ENCODE measurements around the gene TOLLIP. TPM values are rescaled to one million over a fixed set of nuclear protein-coding genes. Genes with fewer than 3 reads are reported as not detected.

The TOLLIP gene
- total and polyA plus RNA-seq, 2 of the 4 experiments (the other 2 are of a cell fraction) = 19.7 to 42.9 TPM

- Histone ChIP-seq H4K5ac (ENCODE audit: low read depth, low read length) (no peak overlapping the region), H3K27ac (ENCODE audit: insufficient read depth, low read length) (no peak overlapping the region), H3K4ac (ENCODE audit: low read depth, low read length) (no peak overlapping the region), H3K27me3 (ENCODE audit: control insufficient read depth, insufficient read depth, low read length) (no peaks in the 10 kb centered on the region), H2AK9ac (replicated peaks; ENCODE audit: low read depth, low read length, poor library complexity) (no peak overlapping the region), H3K9me3 (ENCODE audit: control insufficient read depth, insufficient read depth, low read length) (no peaks in the 10 kb centered on the region), H4K91ac (ENCODE audit: insufficient read depth, low read depth, low read length) (no peak overlapping the region), H3K79me1 (ENCODE audit: low read depth in 1 of 2, low read length in 2 of 2) (peaks cover 0 to 6% of the 10 kb centered on the region in 2 experiments; a peak in 1 of 4 replicates), H3K4me2 (ENCODE audit: low read depth, low read length) (no peak overlapping the region), H2BK5ac (ENCODE audit: low read depth, low read length, poor library complexity, severe bottlenecking) (no peak overlapping the region), H3K23ac (ENCODE audit: low read depth, low read length) (no peak overlapping the region), H2BK20ac (ENCODE audit: low read depth, low read length) (no peak overlapping the region), H3K9ac (ENCODE audit: low read depth, low read length) (no peak overlapping the region), H3K4me3 (ENCODE audit: insufficient read depth, low read depth, low read length) (no peak overlapping the region), H3K36me3 (ENCODE audit: control insufficient read depth, insufficient read depth, low read length) (peaks cover 48% of the 10 kb centered on the region), H3K9me1 (ENCODE audit: insufficient read depth, low read length) (0 out of 2 replicates have a peak, but pooled peaks cover 3% of the 10 kb centered on the region), H2AK5ac (ENCODE audit: low read depth, low read length) (no peak overlapping the region), H2BK120ac (ENCODE audit: low read depth, low read length) (no peak overlapping the region), H3K4me1 (ENCODE audit: control insufficient read depth, insufficient read depth, low read length) (no peaks in the 10 kb centered on the region), H2AFZ (replicated peaks; ENCODE audit: low read length, poor library complexity) (no peak overlapping the region), H4K8ac (ENCODE audit: low read depth in 2 of 2, low read length in 2 of 2) (no peak overlapping the region), H3K14ac (replicated peaks; ENCODE audit: low read depth, low read length) (no peak overlapping the region), H4K20me1 (ENCODE audit: insufficient read depth, low read length) (0 out of 2 replicates have a peak, but pooled peaks cover 10% of the 10 kb centered on the region), H2BK15ac (ENCODE audit: low read depth, low read length) (no peak overlapping the region), H3K18ac (ENCODE audit: low read depth, low read length) (no peak overlapping the region), H3K56ac (ENCODE audit: extremely low read depth, insufficient read depth, low read length) (no peak overlapping the region)
- ChIA-PET POLR2A (ENCODE audit: unreplicated experiment) (no interaction called here), CTCF (no interaction called here)
- no TSS peak for BruUV-seq (replicated peaks)
- DNase-seq = no peak
- WGBS, 2 experiments (ENCODE audit: extremely low coverage in 2 of 2, insufficient read length in 1 of 2) = 97% methylated on average over 6 of the region's 32 CpGs; no CpG with 5 or more reads in 1 of the 2 experiments
- TF ChIP-seq RAD21 (IDR thresholded peaks at IDR 0.05; ENCODE audit: low read length) = no peak
- no peak for TF ChIP-seq CHD1 (IDR thresholded peaks at IDR 0.05; ENCODE audit: low read depth, low read length)
- TF ChIP-seq BHLHE40 (IDR thresholded peaks at IDR 0.05; ENCODE audit: low read depth, low read length) = no peak
- intact Hi-C loops (cut with micrococcal nuclease) (no loop called here), dilution Hi-C loops (cut with HindIII; ENCODE audit: low sequenced_read_pairs, unreplicated experiment) (no loop called here), in situ Hi-C loops (cut with MboI; ENCODE audit: low sequenced_read_pairs) (no loop called here)
- ATAC-seq (ENCODE audit: low read depth) = no peak
Measured at GRCh38 chr11:1276041-1276790, 33.2 kb downstream of the TOLLIP start.

Data from IMR-90 (cell line).